ENCODE data around the gene WDR20.
A peak's percentile ranks its signal among the peaks of the same experiment; 100 is the strongest.

Gene WDR20

DNA sequence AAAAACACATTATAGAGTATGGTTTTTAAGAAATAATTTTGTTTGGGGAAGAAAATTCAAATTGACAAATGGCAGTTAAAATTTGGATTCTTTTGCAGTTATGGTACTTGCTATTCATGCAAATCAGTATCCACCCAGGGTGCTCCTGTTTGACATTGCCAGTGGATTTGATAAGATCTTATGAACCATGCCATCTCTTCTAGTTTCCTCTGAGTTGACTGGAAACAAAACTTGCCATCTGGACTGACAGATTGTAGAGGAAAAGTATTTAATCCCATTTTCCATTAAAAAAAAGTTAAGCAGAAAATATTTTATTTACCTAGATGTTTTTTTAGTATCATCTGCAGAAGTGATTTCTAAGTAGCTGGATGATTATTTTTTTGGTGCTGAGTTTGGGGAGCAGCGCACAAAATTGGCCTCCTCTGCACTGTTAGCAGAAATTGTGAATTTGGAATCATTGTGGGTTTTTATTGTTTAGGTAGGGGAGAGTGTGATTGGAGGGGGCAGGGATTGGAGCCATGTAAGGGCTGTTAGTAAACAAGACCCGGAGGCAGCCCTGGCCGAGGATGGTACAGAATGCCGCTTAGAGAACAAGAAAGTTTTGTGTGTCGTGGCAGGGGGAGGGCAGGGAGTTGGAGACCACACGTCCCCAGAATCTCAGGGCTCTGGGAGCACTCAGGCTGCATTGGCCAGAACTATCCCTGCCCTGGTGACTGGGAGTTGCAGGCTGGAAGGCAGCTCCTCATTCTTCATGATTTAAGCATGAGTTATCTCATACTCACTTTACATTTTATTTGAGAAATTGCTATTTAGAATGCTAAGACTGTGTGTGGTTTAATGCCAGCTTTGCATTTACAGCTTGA, 56.6 kb downstream of the WDR20 start:
- Histone ChIP-seq H3K36me3 (ENCODE audit: insufficient read depth) (no peaks in the 10 kb centered on the region; the same call in 1 of the 2 replicates), H3K27ac (no peak overlapping the region), H3K9ac (no peak overlapping the region), H3K4me1 (ENCODE audit: low read depth, poor library complexity, severe bottlenecking) (peaks cover 22% of the 10 kb centered on the region), H2AFZ (ENCODE audit: low read depth) (no peak overlapping the region), H3K4me3 (IDR thresholded peaks at IDR 0.05; ENCODE audit: insufficient read depth, low read depth, low read length) (no peak overlapping the region), H3K79me2 (ENCODE audit: insufficient read depth, low read depth) (peaks cover 9% of the 10 kb centered on the region; the same call in 1 of the 2 replicates), H4K20me1 (ENCODE audit: insufficient read depth) (no peaks in the 10 kb centered on the region), H3K4me2 (no peak overlapping the region), H3K27me3 (ENCODE audit: insufficient read depth, low read depth) (no peaks in the 10 kb centered on the region)
- TF ChIP-seq, protein P1, sequence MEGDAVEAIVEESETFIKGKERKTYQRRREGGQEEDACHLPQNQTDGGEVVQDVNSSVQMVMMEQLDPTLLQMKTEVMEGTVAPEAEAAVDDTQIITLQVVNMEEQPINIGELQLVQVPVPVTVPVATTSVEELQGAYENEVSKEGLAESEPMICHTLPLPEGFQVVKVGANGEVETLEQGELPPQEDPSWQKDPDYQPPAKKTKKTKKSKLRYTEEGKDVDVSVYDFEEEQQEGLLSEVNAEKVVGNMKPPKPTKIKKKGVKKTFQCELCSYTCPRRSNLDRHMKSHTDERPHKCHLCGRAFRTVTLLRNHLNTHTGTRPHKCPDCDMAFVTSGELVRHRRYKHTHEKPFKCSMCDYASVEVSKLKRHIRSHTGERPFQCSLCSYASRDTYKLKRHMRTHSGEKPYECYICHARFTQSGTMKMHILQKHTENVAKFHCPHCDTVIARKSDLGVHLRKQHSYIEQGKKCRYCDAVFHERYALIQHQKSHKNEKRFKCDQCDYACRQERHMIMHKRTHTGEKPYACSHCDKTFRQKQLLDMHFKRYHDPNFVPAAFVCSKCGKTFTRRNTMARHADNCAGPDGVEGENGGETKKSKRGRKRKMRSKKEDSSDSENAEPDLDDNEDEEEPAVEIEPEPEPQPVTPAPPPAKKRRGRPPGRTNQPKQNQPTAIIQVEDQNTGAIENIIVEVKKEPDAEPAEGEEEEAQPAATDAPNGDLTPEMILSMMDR (conservative IDR thresholded peaks at IDR 0.05; ENCODE audit: low read depth, low read length): no peak

GRCh38 chr14:102196902-102197230, 57.2 kb downstream of the WDR20 start:
- Histone ChIP-seq H3K36me3 (ENCODE audit: insufficient read depth) (no peaks in the 10 kb centered on the region; the same call in 1 of the 2 replicates), H2AFZ (ENCODE audit: low read depth) (no peak overlapping the region), H3K4me3 (IDR thresholded peaks at IDR 0.05; ENCODE audit: insufficient read depth, low read depth, low read length) (no peak overlapping the region), H3K79me2 (ENCODE audit: insufficient read depth, low read depth) (peaks cover 9% of the 10 kb centered on the region; the same call in 1 of the 2 replicates), H3K4me2 (no peak overlapping the region), H3K27ac (no peak overlapping the region), H3K4me1 (ENCODE audit: low read depth, poor library complexity, severe bottlenecking) (peaks cover 28% of the 10 kb centered on the region), H3K9ac (no peak overlapping the region), H3K27me3 (ENCODE audit: insufficient read depth, low read depth) (no peaks in the 10 kb centered on the region), H4K20me1 (ENCODE audit: insufficient read depth) (no peaks in the 10 kb centered on the region)
- TF ChIP-seq, protein P1 (conservative IDR thresholded peaks at IDR 0.05; ENCODE audit: low read depth, low read length): no peak

GRCh38 chr14:102197317-102197853, 57.7 kb downstream of the WDR20 start:
- H4K20me1 ChIP-seq (ENCODE audit: insufficient read depth): no peaks in the 10 kb centered on the region
- H2AFZ ChIP-seq (ENCODE audit: low read depth): no peak overlapping the region
- H3K27ac ChIP-seq: no peak overlapping the region
- no peaks in the 10 kb centered on the region; the same call in 1 of the 2 replicates for H3K36me3 ChIP-seq (ENCODE audit: insufficient read depth)
- no peak overlapping the region for H3K9ac ChIP-seq
- peaks cover 31% of the 10 kb centered on the region for H3K4me1 ChIP-seq (ENCODE audit: low read depth, poor library complexity, severe bottlenecking)
- no peaks in the 10 kb centered on the region for H3K27me3 ChIP-seq (ENCODE audit: insufficient read depth, low read depth)
- H3K4me2 ChIP-seq: no peak overlapping the region
- TF ChIP-seq, protein P1 (conservative IDR thresholded peaks at IDR 0.05; ENCODE audit: low read depth, low read length): no peak
- H3K79me2 ChIP-seq (ENCODE audit: insufficient read depth, low read depth): peaks cover 9% of the 10 kb centered on the region; the same call in 1 of the 2 replicates
- H3K4me3 ChIP-seq (IDR thresholded peaks at IDR 0.05; ENCODE audit: insufficient read depth, low read depth, low read length): no peak overlapping the region

- H3K27ac ChIP-seq: peak overlapping the region; percentile 7; the same call in 1 of the 2 replicates
- no peak overlapping the region for H3K4me3 ChIP-seq (IDR thresholded peaks at IDR 0.05; ENCODE audit: insufficient read depth, low read depth, low read length)
- H3K79me2 ChIP-seq (ENCODE audit: insufficient read depth, low read depth): 0 out of 2 replicates have a peak, but pooled peaks cover 12% of the 10 kb centered on the region
- H2AFZ ChIP-seq (ENCODE audit: low read depth): no peak overlapping the region
- no peak overlapping the region for H3K9ac ChIP-seq
- peaks cover 31% of the 10 kb centered on the region for H3K4me1 ChIP-seq (ENCODE audit: low read depth, poor library complexity, severe bottlenecking)
- H4K20me1 ChIP-seq (ENCODE audit: insufficient read depth): no peaks in the 10 kb centered on the region
- H3K27me3 ChIP-seq (ENCODE audit: insufficient read depth, low read depth): no peaks in the 10 kb centered on the region
- H3K36me3 ChIP-seq (ENCODE audit: insufficient read depth): no peaks in the 10 kb centered on the region
- peak overlapping the region; percentile 32 for H3K4me2 ChIP-seq
- TF ChIP-seq, protein P1 (conservative IDR thresholded peaks at IDR 0.05; ENCODE audit: low read depth, low read length): no peak
Measured at GRCh38 chr14:102200690-102201352, 61.1 kb downstream of the WDR20 start.

All from KMS-11 (cell line).